GM19239 (cell line): ENCODE data around the gene CDCA3.

Experiments
- DNase-seq: peaks from one replicate; pipeline ENCODE4 v3.0.0; 2011; ENCODE audit warnings: low spot score; ENCODE audit not compliant: insufficient read length
- FAIRE-seq: peaks from 2 replicates; lab custom pipeline; 2011; peaks lifted over from hg19 to GRCh38; lab: Jason Lieb, UNC

The CDCA3 gene

DNA sequence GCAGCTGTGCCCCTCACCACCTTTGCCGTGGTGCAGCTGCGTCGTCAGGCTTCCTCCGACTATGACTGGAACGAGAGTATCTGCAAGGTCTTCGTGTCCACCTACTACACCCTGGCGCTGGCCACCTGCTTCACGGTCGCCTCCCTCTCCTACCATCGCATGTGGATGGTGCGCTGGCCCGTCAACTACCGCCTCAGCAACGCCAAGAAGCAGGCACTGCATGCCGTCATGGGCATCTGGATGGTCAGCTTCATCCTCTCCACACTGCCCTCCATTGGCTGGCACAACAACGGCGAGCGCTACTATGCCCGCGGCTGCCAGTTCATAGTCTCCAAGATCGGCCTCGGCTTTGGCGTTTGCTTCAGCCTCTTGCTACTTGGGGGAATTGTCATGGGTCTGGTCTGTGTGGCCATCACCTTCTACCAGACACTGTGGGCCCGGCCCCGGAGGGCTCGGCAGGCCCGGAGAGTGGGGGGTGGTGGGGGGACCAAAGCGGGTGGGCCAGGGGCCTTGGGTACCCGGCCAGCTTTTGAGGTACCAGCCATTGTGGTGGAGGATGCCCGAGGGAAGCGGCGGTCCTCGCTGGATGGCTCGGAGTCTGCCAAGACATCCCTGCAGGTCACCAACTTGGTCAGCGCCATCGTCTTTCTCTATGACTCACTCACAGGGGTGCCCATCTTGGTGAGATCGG, 26.9 kb downstream of the CDCA3 start:
- DNase-seq (no peak), FAIRE-seq (no peak)

DNA sequence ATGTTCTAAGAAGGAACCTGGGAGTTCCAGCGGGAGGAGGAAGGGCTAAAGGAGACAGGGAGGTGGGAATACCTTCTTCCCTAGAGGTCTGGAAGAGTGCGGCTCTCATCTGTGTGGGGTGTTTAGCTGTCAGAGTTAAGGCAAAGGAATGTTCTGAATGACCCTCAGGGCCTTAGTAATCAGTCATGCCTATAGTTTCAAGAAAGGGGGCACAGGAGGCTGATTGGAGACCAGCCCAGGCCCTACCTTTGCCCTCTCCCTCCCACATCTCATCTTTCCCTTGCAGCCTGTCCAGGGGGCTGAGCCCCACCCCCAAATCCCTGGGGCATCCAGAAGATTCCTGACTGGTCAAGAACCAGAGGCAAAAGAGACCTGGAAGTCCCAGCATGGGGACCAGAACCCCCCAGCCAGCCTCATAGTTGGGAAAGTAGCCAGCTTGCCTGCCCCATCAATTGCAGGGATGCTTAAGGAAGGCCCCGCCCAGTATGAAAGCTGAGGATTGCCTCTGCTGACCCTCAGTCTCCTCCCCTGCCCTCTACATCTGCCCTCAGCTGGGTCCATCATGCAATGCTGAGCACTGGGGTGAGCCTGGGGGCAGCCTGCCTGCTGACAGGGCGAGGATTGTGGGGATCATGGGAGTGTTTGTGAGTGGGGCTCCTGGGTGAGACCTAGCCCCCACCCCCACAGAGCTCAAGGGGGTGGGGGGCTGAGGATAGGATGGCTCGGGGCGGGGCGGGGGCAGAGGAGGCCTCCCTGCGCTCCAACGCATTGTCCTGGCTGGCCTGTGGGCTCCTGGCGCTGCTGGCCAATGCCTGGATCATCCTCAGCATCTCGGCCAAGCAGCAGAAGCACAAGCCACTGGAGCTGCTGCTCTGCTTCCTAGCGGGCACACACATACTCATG, 27.7 kb downstream of the CDCA3 start:
- FAIRE-seq (no peak), DNase-seq (no peak)

DNA sequence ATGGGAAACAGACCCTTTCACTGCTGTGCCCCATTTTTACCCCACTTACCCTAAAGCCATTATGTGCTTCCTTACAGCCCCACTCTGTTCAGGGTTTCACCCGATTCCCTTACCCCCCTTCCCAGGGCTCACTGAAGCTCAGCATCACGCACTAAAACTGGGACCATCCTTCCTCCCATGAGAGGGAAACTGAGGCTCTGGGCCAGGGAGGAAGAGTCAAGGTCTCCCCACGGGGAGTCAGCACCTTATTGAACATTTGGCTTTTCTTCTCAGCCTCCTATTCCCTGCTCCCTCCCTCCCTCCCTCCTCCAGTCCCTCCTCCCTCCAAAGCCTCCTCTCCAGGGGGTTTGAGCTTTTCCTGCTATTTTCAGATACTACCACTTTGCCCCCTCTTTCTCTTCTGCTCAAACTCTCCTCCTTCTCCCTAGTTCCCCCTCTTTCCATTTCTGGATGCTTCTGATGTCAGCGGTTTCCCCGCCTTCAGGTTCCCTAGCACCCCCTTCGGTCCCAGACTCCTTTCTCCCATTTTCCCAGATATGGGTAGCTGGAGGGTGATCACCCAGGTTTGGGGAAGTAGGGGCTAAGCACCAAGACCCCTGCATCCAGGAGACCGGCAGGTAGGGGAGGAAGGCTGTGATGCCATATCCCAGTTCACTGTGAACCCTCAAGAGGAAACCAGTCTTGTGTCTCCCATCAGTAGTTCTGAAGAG, 28.5 kb downstream of the CDCA3 start:
- no peak for FAIRE-seq
- DNase-seq, result no peak

DNA sequence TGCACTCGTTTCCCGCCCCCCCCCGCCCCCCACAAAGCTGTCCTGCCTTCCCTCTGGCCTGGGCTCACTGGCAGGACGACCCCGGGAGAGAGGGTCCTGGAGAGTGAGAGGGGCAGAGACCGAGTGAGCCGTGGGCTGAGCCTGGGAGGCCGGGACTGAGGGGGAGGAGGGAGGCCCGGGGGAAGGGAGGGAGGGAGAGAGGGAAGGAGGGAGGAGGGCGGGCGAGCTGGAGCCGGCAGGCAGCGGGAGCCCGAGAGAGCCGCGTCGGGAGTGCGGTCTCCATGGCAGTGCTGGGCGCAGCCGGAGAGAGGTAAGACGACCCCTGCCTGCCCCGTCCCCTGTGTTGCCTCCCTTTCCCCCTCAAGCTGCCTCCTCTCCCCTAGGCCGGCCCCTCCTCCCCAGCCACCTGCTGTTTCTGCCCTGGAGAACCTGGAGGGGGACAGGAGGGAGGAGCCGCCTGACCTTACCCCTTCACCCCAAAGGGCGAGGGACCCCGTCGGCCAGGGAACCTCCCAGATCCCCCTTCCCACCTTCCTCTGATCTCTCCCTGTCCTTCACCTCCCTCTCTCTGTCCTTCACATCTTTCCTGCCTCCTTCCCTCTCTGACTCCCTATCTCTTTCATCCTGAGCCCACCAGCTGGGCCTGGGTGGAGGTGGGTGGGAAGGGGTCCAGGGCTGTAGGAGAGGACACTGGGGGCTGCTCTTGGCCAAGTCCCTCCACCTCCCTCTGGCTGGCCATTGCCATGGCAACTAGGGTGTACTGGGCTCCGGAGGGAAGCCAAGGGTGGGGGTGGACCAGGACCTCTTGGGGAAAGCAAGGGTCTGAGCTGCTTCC, 29.3 kb downstream of the CDCA3 start, which contains the start of gene GPR162:
Gene GPR162 (plus strand): TSS at position 231 of the 835 bp plus-strand sequence. CDS start 2,078 bp downstream, outside the sequence.
- FAIRE-seq, result no peak
- DNase-seq, result no peak

DNA sequence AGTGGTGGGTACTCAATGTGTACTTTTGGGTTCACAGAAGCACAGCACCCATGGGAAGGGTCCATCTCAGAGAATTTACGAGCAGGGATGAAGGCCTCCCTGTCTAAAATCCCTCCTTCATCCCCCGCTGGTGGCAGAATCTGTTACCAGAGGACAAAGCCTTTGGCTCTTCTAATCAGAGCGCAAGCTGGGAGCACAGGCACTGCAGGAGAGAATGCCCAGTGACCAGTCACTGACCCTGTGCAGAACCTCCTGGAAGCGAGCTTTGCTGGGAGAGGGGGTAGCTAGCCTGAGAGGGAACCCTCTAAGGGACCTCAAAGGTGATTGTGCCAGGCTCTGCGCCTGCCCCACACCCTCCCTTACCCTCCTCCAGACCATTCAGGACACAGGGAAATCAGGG, 30.9 kb downstream of the CDCA3 start:
- FAIRE-seq (no peak), DNase-seq (no peak)

DNA sequence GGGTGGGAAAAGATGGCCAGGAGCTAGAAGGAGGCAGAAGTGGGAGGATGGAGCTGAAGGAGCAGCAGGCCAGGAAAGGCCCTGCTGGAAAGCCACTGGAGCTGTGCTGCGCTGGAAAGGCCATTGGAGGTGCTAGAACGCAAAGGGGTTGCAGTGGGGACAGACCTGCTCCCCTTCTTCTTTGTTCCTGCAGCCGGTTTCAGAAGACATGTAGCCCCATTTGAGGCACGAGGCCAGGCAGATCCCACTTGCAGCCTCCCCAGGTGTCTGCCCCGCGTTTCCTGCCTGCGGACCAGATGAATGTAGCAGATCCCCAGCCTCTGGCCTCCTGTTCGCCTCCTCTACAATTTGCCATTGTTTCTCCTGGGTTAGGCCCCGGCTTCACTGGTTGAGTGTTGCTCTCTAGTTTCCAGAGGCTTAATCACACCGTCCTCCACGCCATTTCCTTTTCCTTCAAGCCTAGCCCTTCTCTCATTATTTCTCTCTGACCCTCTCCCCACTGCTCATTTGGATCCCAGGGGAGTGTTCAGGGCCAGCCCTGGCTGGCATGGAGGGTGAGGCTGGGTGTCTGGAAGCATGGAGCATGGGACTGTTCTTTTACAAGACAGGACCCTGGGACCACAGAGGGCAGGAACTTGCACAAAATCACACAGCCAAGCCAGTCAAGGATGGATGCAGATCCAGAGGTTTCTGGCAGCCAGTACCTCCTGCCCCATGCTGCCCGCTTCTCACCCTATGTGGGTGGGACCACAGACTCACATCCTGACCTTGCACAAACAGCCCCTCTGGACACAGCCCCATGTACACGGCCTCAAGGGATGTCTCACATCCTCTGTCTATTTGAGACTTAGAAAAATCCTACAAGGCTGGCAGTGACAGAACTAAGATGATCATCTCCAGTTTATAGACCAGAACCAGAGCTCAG, 31.7 kb downstream of the CDCA3 start:
- FAIRE-seq (no peak), DNase-seq (no peak)

DNA sequence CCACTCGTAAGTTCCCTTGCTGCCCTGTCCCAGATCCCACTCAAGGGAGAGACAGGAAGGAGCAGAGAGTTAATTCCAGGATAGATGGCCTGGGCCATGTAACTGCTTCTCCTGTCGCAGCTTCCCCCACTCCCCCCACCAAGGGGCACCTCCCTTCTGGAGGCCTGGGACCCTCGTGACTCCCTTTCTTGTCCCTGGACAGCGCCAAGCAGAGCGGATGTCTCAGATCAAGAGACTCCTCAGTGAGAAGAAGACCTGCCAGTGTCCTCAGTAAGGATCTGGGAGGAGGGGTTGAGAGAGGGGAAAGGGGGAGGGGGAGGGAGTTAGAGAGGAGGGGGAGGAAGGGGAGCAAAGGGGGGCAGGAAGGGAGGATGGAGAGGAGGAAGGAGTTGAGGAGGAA, 32.4 kb downstream of the CDCA3 start:
- DNase-seq (no peak), FAIRE-seq (no peak)

DNA sequence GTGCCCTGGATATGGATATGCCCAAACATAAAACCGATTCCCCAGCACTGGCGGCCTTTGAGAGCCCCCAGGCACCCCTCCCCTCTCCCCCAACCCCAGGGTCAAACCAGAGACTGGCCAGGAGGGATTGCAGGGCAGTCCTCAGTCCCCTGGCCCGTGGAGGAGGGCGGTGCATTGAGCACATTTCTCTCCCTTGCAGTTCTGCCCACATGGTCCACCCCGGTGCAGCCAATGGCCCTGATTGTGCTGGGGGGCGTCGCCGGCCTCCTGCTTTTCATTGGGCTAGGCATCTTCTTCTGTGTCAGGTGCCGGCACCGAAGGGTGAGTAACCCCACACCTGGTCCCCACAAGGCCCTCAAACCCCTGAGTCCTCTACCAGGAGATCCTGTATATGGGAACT, 32.9 kb downstream of the CDCA3 start:
- FAIRE-seq (no peak), DNase-seq (no peak)

DNA sequence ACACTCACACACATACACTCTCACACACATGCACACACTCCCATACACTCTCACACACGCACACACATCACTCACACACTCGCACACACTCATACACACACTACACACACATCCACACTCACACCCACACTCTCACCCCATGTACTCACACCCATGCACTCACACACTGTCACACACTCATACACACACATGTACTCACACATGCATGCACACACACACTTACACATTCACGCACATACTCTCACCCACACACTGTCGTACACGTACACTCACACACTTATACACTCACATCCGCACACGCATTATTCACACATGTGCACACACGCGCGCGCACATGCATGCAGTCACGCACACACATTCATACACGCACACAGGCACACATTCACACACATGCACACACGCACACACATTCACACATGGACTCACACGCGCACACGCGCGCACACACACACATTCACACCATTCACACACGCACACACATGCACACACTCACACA, 33.4 kb downstream of the CDCA3 start:
- DNase-seq (no peak), FAIRE-seq (no peak)

DNA sequence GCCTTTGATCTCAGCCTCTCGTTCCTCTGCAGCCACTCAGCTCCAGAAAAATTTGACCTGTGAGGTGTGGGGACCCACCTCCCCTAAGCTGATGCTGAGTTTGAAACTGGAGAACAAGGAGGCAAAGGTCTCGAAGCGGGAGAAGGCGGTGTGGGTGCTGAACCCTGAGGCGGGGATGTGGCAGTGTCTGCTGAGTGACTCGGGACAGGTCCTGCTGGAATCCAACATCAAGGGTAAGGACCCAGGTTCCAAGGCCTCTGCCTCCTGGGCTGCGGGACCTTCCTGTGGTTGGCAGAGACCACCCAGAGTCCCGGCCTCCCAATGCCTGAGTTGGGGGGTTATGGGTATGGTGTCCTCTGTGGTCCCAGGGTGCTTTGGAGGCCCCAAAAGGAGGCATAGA, 34.0 kb downstream of the CDCA3 start:
- FAIRE-seq (no peak), DNase-seq (no peak)

DNA sequence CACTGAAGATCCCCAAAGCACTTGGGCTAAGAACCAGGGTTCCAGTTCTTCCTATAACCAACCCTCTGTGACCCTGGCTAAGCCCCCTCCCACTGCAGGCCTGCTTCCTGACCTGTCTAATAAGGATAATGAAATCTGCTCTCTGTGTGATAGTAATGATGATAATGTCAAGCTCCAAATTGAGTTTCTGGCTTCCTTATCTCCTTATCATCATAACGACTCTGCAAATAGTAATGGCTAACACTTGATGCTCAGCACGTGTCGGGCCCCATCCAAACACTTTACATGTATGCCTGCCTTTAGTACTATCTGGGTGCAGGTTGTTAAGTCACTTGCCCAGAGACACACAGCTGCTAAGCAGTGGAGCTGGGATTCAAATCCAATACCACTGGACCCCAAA, 34.5 kb downstream of the CDCA3 start:
- no peak for FAIRE-seq
- DNase-seq, result no peak

DNA sequence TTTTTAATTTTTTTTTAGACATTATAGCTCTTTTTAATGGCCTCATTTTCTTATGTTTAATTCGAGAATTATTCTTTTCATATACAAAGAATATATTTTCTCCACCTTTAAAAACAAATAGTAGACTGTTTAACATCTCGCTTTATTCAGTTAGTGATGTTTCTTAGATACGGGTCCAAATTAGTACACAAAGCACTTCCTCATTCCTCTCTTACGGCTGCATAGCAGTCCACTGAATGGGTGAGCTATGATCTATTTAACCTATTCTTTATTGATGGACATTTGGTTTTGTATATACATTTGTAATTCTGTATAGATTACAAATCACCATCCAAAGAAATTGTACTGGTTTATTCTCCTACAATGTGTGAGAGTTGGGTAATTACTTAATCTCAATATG, 37.7 kb downstream of the CDCA3 start:
- no peak for DNase-seq

DNA sequence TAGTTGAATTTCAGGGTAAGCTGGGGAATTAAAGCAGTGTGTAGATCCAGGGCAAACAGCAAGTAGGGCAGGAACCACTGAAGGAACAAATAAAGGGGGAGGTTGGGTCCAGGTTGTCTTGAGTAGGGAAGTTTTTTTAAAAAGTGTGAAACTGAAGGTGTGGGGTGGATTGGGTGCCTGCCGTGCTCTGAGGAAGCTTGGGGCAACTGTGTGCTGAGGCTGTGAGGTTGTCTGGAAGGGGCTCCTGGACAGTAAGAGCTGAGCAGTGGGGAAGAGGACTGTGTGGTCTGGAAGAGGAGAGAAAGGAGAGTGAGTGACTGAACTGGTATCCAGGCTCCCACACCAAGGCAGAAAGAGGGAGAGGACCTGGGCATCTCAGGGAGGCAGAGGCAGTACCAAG, 40.3 kb downstream of the CDCA3 start:
- DNase-seq (no peak), FAIRE-seq (no peak)

More for the DNA sequence above, 37.7 kb downstream of the CDCA3 start:
- no peak for FAIRE-seq

DNA sequence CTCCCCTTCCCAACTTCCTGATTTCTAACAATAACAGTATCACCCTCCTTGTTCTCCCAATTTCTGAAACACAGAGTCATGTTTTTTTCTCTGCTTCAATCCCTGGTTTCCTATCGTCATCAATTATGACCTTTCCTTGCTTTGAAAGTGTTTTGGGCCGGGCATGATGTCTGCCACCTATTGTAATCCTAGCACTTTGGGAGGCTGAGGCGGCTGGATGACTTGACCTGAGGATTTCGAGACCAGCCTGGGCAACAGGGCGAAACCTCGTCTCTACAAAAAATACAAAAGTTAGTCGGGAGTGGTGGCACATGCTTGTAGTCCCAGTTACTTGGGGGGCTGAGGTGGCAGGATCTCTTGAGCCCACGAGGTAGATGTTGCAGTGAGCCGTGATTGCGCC, 42.0 kb downstream of the CDCA3 start:
- DNase-seq, result no peak
- FAIRE-seq, result no peak

DNA sequence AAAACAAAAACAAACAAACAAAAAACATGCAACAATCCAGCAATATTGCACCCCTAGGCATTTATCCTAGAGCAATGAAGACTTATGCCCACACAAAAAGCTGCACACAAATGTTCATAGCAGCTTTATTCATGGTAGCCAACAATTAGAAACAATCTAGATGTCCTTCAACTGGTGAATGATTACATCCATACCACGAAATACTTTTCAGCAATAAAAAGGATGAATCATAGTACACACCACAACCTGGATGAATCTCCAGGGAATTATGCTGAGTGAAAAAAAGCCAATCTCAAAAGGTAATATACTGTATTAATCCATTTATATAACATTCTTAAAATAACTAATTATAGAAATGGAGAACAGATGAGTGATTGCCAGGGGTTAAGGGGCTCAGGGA, 43.9 kb downstream of the CDCA3 start:
- FAIRE-seq, result no peak
- no peak for DNase-seq

DNA sequence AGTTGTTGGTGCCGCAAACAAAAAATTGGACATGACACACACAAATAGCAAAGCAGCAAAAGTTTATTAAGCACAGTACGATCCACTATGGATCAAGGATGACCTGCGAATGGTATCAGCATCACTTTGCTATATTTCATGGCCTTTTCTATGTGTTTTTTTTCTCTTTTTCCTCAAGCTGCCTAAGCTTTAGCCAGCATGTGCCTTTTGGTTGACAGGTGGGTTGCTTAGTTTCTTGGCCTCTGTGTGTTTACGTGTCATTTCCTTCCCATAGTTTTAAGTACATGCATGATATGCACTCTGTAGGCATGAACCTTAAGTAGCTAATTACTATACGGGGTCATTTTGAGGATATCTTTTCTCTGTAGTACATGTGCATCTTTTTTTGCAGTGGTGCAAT, 51.9 kb downstream of the CDCA3 start:
- FAIRE-seq, result no peak
- DNase-seq, result no peak
